Stimulated activated naive B cell treated with anti-CD40 and anti-IgM and Interleukin-4, amounts not matched to agents 10 μg/mL and 1 μg/mL and 100 μg/mL, for 72 hours (primary cell): ENCODE measurements around the gene ST8SIA3.
"Not testable (repeated sequence)": the region's sequence is repeated elsewhere in the genome, so short reads cannot be mapped to it uniquely, and the experiment has no call there.

Source experiments
- ATAC-seq, 2 donors: fragments of 150-1000 bp; cut with Tn5 transposase; replicated peaks; 2 replicates each; pipeline ENCODE4 v1.10.0; 2021; ENCODE audit warnings: moderate library complexity in 1 of 2
- DNase-seq: peaks from one replicate; pipeline ENCODE4 v3.0.0; 2021
- H3K27ac Mint-ChIP-seq: one replicate; pipeline ENCODE4 v1.8.0; 2022; ENCODE audit warnings: mild to moderate bottlenecking, mixed read lengths
- H3K27me3 Mint-ChIP-seq, 2 donors: one replicate each; pipeline ENCODE4 v1.8.0; 2022; ENCODE audit warnings: mixed read lengths in 2 of 2
- H3K36me3 Mint-ChIP-seq, 2 donors: one replicate each; pipeline ENCODE4 v1.8.0; 2022; ENCODE audit warnings: mixed read lengths in 2 of 2, mild to moderate bottlenecking in 1 of 2
- H3K4me1 Mint-ChIP-seq, 2 donors: one replicate each; pipeline ENCODE4 v1.8.0; 2022; ENCODE audit warnings: mixed read lengths in 2 of 2, mild to moderate bottlenecking in 1 of 2
- H3K4me3 Mint-ChIP-seq, 2 donors: one replicate each; pipeline ENCODE4 v1.8.0; 2022; ENCODE audit warnings: mild to moderate bottlenecking in 2 of 2, mixed read lengths in 2 of 2, moderate library complexity in 1 of 2
- H3K9me3 Mint-ChIP-seq, 2 donors: one replicate each; pipeline ENCODE4 v1.8.0; 2022; ENCODE audit warnings: mixed read lengths in 2 of 2, mild to moderate bottlenecking in 1 of 2

ST8SIA3 gene

DNA sequence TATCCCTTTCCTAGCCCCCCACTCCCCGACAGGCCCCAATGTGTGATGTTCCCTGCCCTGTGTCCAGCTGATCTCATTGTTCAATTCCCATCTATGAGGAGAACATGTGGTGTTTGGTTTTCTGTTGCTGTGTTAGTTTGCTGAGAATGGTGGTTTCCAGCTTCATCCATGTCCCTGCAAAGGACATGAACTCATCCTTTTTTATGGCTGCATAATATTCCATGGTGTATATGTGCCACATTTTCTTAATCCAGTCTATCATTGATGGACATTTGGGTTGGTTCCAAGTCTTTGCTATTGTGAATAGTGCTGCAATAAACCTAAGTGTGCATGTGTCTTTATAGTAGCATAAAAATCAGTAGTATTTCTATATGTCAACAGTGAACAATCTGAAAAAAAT, 42.4 kb downstream of the ST8SIA3 start:
- peaks cover 27 to 31% of the 10 kb centered on the region in 2 donors for H3K27me3 Mint-ChIP-seq
- H3K27ac Mint-ChIP-seq, H3K36me3 Mint-ChIP-seq, ATAC-seq, H3K4me1 Mint-ChIP-seq, H3K4me3 Mint-ChIP-seq, DNase-seq: not testable (repeated sequence)
- H3K9me3 Mint-ChIP-seq = peaks cover 16 to 17% of the 10 kb centered on the region in 2 donors

DNA sequence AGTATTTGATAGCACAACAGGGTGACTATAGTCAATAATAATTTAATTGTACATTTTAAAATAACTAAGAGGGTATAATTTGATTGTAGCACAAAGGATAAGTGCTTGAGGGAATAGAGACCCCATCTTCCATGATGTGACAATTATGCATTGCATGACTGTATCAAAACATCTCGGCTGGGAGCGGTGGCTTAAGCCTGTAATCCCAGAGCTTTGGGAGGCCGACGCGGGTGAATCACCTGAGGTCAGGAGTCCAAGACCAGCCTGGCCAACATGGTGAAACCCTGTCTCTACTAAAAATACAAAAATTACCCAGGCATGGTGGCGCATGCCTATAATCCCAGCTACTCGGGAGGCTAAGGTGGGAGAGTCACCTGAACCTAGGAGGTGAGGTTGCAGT, 44.5 kb downstream of the ST8SIA3 start:
- DNase-seq, H3K27ac Mint-ChIP-seq, H3K36me3 Mint-ChIP-seq, H3K4me1 Mint-ChIP-seq, ATAC-seq, H3K4me3 Mint-ChIP-seq: not testable (repeated sequence)
- peaks cover 11 to 18% of the 10 kb centered on the region in 2 donors for H3K27me3 Mint-ChIP-seq
- peaks cover 14 to 16% of the 10 kb centered on the region in 2 donors for H3K9me3 Mint-ChIP-seq

DNA sequence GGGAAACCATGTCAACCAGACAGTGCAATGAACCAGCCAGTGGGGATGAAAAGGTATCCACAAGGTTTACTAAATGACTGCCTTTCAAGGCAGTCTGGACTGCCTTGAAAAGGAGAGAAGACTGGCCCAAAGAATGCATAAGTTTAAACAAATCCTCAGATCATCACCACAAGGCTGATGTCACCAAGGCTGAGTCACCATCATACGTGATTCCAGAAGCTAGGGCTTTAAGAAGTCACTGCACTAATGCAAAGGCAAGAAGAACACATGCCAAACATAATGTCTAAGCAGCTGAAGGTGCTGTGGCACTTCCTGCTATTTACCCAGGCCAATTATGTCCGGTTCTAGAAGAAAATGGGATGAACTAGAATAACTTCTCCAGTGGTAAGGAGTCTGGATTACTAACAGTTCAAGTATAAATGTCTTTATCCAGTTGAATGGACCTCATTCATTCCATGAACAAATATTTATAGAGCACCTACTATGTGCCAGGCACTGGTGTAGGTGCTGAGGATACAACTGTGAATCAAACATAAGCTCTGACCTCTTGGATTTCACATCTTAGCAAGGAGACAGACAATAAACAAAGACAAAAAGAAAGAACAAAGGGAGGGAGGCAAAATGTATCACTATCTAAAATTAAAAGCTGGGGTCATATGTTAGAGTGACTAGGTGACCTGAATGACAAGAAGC, 45.2 kb downstream of the ST8SIA3 start:
- Mint-ChIP-seq H3K27me3 (peaks cover 5 to 13% of the 10 kb centered on the region in 2 donors), H3K36me3 (no peaks in the 10 kb centered on the region), H3K4me3 (no peak overlapping the region), H3K27ac (no peak overlapping the region), H3K4me1 (no peaks in the 10 kb centered on the region), H3K9me3 (peaks cover 12 to 16% of the 10 kb centered on the region in 2 donors)
- DNase-seq = no peak
- no peak for ATAC-seq

DNA sequence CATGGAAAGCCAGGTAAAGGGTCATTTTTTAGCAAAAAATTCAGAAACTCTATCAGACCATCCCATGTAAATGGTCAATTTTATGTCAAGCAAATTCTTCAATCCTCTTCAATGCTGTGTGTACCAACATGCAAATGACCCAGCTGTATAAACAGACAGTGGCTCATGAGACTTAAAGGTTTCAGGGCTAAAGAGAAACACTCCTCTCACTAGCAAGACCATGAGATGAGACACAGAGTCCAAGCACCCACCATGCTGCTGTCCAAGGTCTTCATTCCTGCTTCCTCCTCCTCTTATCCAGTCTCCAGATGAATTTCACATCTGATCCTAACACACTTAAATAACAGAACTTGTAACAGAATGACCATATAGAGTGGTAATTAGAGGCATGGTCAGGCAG, 52.0 kb downstream of the ST8SIA3 start:
- H3K36me3 Mint-ChIP-seq = peaks cover 0 to 3% of the 10 kb centered on the region in 2 donors
- no peak for ATAC-seq
- DNase-seq = no peak
- H3K4me3 Mint-ChIP-seq = no peak overlapping the region
- H3K4me1 Mint-ChIP-seq = no peaks in the 10 kb centered on the region
- peaks cover 20 to 26% of the 10 kb centered on the region in 2 donors for H3K27me3 Mint-ChIP-seq
- peaks cover 4 to 6% of the 10 kb centered on the region in 2 donors for H3K9me3 Mint-ChIP-seq
- H3K27ac Mint-ChIP-seq = no peak overlapping the region

DNA sequence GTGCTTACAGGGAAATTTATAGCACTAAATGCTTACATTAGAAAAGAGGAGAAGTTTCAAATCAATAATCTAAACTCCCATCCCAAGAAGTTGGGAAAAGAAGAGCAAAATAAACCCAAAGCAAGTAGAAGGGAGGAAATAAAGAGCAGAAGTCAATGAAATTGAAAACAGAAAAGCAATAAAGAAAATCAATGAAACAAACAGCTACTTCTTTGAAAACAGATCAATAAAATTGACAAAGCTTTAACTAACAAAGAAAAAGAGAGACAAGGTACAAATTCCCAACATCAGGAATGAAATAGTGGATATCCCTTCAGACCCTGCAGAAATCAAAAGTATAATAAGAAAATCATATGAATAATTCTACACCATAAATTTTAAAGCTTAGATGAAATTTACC, 57.3 kb downstream of the ST8SIA3 start:
- no peaks in the 10 kb centered on the region for H3K4me1 Mint-ChIP-seq
- H3K27ac Mint-ChIP-seq = no peak overlapping the region
- ATAC-seq (no peak), DNase-seq (no peak)
- H3K4me3 Mint-ChIP-seq = no peak overlapping the region
- peaks cover 0 to 3% of the 10 kb centered on the region in 2 donors for H3K36me3 Mint-ChIP-seq
- H3K9me3 Mint-ChIP-seq = peaks cover 4% of the 10 kb centered on the region in 2 donors
- H3K27me3 Mint-ChIP-seq = peaks cover 26 to 41% of the 10 kb centered on the region in 2 donors

DNA sequence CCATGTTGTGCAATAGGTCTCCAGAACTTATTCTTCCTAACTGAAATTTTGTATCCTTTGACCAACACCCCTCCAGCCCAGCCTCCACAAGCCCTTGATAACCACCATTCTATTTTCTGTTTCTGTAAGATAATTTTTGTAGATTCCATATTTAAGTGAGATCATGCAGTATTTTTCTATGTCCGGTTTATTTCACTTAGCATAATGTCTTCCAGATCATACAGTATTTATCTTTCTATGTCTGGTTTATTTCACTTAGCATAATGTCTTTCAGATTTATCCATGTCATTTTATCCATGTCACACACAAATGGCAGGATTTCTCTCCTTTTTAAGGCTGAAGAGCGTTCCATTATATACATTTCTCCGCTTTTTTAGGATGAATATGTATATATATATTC, 58.4 kb downstream of the ST8SIA3 start:
- Mint-ChIP-seq H3K9me3 (peaks cover 5 to 7% of the 10 kb centered on the region in 2 donors), H3K36me3 (peaks cover 0 to 3% of the 10 kb centered on the region in 2 donors), H3K4me3 (no peak overlapping the region)

DNA sequence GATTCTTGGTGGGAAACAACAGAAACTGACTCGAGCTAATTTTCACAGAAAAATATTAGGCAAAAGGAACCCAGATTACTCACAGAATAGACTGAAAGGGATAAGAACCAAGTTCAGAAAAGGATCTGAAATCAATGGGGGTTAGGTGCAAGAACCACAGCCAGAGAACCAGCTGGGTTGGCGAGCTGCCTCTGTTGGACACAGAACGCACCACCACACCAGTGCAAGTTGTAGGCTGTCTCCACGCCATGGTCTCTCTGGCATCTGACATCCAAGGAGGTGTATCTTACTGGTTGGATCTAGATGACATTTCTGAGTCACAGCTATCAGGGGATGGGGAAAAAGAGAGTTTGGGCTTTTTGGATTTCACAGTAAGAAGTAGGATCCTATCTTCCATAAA, 64.2 kb downstream of the ST8SIA3 start:
- Mint-ChIP-seq H3K27me3 (peaks cover 31 to 41% of the 10 kb centered on the region in 2 donors), H3K36me3 (no peaks in the 10 kb centered on the region), H3K9me3 (peaks cover 8 to 13% of the 10 kb centered on the region in 2 donors), H3K4me1 (no peaks in the 10 kb centered on the region), H3K27ac (no peak overlapping the region), H3K4me3 (no peak overlapping the region)
- no peak for ATAC-seq
- DNase-seq = no peak

More for the DNA sequence above, 58.4 kb downstream of the ST8SIA3 start:
- no peak for ATAC-seq
- no peak for DNase-seq
- H3K4me1 Mint-ChIP-seq = no peaks in the 10 kb centered on the region
- no peak overlapping the region for H3K27ac Mint-ChIP-seq
- peaks cover 28 to 48% of the 10 kb centered on the region in 2 donors for H3K27me3 Mint-ChIP-seq
